HL-60 (cell line): ENCODE results near the gene MYO1D.

Experiments
- DNase-seq, 2 experiments: peaks; one replicate each; pipeline ENCODE4 v3.0.0-alpha.2; 2010 to 2020; ENCODE audit warnings: low read depth in 1 of 2, low spot score in 1 of 2
- H3K27ac ChIP-seq: fragments of 250-450 bp; sonication (Bioruptor Pico); replicated peaks from 2 replicates; pipeline ENCODE4 v1.5.1; 2020; ENCODE audit warnings: mild to moderate bottlenecking, moderate library complexity
- H3K27me3 ChIP-seq: fragments of 250-450 bp; sonication (Bioruptor Pico); 2 replicates; pipeline ENCODE4 v1.5.1; 2021; ENCODE audit warnings: mild to moderate bottlenecking, moderate library complexity; ENCODE audit not compliant: insufficient read depth, poor library complexity, severe bottlenecking
- H3K4me3 ChIP-seq: replicated peaks from 2 replicates; pipeline ENCODE4 v1.5.1; 2011; ENCODE audit warnings: mild to moderate bottlenecking, control low read depth, low read length; ENCODE audit not compliant: insufficient read depth
- CTCF ChIP-seq: IDR thresholded peaks from one replicate; pipeline ENCODE4 v1.5.1; 2011; ENCODE audit warnings: low read length, control low read depth, inconsistent platforms; ENCODE audit not compliant: insufficient read depth
- GABPA ChIP-seq: IDR thresholded peaks from 2 replicates; pipeline ENCODE4 v1.6.1; 2012; ENCODE audit warnings: low read depth
- POLR2AphosphoS5 ChIP-seq: IDR thresholded peaks from 2 replicates; pipeline ENCODE4 v1.6.1; 2012; ENCODE audit warnings: low read depth
- SPI1 ChIP-seq: IDR thresholded peaks from 2 replicates; pipeline ENCODE4 v1.6.1; 2012; ENCODE audit warnings: low read depth, mild to moderate bottlenecking, borderline replicate concordance
- TF ChIP-seq, protein P1 (sequence below): IDR thresholded peaks from 2 replicates; pipeline ENCODE4 v1.6.1; 2012; ENCODE audit warnings: low read depth; ENCODE audit not compliant: insufficient replicate concordance

Gene MYO1D

DNA sequence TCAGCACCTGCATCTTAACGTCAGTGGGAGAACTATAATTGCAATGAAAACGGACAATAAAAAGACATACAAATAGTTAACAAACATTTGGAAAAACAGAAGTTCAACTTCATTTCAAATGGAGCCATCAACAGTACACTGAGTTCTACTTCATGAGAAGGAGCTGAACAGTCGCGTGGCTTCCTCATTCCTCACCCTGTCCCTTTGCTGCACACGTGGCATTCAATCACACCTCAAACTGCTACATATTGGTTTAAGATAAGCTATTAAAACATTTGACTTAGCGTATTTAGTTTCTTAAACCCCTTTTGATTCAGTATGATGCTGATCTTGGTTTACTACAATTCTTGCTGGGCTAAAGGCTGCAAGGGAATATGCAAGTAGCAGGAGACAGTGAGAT, 313.3 kb downstream of the MYO1D start:
- TF ChIP-seq GABPA = no peak
- no peak for TF ChIP-seq POLR2AphosphoS5
- TF ChIP-seq SPI1 = no peak
- no peak for TF ChIP-seq CTCF
- TF ChIP-seq, protein P1, sequence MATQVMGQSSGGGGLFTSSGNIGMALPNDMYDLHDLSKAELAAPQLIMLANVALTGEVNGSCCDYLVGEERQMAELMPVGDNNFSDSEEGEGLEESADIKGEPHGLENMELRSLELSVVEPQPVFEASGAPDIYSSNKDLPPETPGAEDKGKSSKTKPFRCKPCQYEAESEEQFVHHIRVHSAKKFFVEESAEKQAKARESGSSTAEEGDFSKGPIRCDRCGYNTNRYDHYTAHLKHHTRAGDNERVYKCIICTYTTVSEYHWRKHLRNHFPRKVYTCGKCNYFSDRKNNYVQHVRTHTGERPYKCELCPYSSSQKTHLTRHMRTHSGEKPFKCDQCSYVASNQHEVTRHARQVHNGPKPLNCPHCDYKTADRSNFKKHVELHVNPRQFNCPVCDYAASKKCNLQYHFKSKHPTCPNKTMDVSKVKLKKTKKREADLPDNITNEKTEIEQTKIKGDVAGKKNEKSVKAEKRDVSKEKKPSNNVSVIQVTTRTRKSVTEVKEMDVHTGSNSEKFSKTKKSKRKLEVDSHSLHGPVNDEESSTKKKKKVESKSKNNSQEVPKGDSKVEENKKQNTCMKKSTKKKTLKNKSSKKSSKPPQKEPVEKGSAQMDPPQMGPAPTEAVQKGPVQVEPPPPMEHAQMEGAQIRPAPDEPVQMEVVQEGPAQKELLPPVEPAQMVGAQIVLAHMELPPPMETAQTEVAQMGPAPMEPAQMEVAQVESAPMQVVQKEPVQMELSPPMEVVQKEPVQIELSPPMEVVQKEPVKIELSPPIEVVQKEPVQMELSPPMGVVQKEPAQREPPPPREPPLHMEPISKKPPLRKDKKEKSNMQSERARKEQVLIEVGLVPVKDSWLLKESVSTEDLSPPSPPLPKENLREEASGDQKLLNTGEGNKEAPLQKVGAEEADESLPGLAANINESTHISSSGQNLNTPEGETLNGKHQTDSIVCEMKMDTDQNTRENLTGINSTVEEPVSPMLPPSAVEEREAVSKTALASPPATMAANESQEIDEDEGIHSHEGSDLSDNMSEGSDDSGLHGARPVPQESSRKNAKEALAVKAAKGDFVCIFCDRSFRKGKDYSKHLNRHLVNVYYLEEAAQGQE = no peak
- Histone ChIP-seq H3K4me3 (no peak overlapping the region), H3K27ac (no peak overlapping the region), H3K27me3 (peaks cover 2% of the 10 kb centered on the region)
- no peak for DNase-seq

GRCh38 chr17:32558997-32559650, 317.8 kb downstream of the MYO1D start:
- no peak for TF ChIP-seq GABPA
- TF ChIP-seq CTCF = no peak
- TF ChIP-seq, protein P1 = no peak
- TF ChIP-seq SPI1 = no peak
- no peak for TF ChIP-seq POLR2AphosphoS5
- no peak overlapping the region for H3K4me3 ChIP-seq
- no peak for DNase-seq

GRCh38 chr17:32558326-32558955, 318.5 kb downstream of the MYO1D start:
- no peak overlapping the region for H3K27ac ChIP-seq

More at GRCh38 chr17:32558997-32559650, 317.8 kb downstream of the MYO1D start:
- H3K27me3 ChIP-seq = peaks cover 2% of the 10 kb centered on the region
- H3K27ac ChIP-seq = no peak overlapping the region

More at GRCh38 chr17:32558326-32558955, 318.5 kb downstream of the MYO1D start:
- no peak for DNase-seq
- Histone ChIP-seq H3K27me3 (peaks cover 2% of the 10 kb centered on the region), H3K4me3 (no peak overlapping the region)
- TF ChIP-seq POLR2AphosphoS5 (no peak), SPI1 (no peak), GABPA (no peak), CTCF (no peak)
- TF ChIP-seq, protein P1 = no peak
